Activated CD8-positive, alpha-beta memory T cell treated with anti-CD3 and anti-CD28 coated beads, Interleukin-2, amount 50 U/mL, for 1 hour (primary cell): ENCODE measurements around the gene ZRSR2.
"Not testable (repeated sequence)": the region's sequence is repeated elsewhere in the genome, so short reads cannot be mapped to it uniquely, and the experiment has no call there.

Source experiments
- DNase-seq: peaks from one replicate; pipeline ENCODE4 v3.0.0-alpha.2; 2020; ENCODE audit errors: extremely low read depth

ZRSR2 gene

GRCh38 chrX:15789979-15790768 lies at the start of gene ZRSR2:
TSS of gene ZRSR2 (plus strand) at chrX:15790484. CDS start at chrX:15790496, 12 bp downstream.
- peak; percentile 73 for DNase-seq

GRCh38 chrX:15744181-15744867 lies 46.0 kb upstream of the ZRSR2 start:
- DNase-seq = no peak

- no peak for DNase-seq
These were observed 45.1 kb upstream of the ZRSR2 start for GRCh38 chrX:15745179-15745578.

GRCh38 chrX:15746651-15747050 lies 43.6 kb upstream of the ZRSR2 start:
- not testable (repeated sequence) for DNase-seq

- DNase-seq = no peak
These were observed 42.6 kb upstream of the ZRSR2 start for GRCh38 chrX:15747626-15748173.

- no peak for DNase-seq
These were observed 41.4 kb upstream of the ZRSR2 start for GRCh38 chrX:15748841-15749240.

GRCh38 chrX:15749642-15750610 lies 40.4 kb upstream of the ZRSR2 start:
- DNase-seq = no peak

GRCh38 chrX:15750611-15751154 lies 39.6 kb upstream of the ZRSR2 start:
- DNase-seq = no peak

GRCh38 chrX:15751155-15751819 lies 39.0 kb upstream of the ZRSR2 start:
- DNase-seq = no peak

- no peak for DNase-seq
These were observed 35.2 kb upstream of the ZRSR2 start for GRCh38 chrX:15755091-15755490.

GRCh38 chrX:15758140-15758539 lies 32.1 kb upstream of the ZRSR2 start:
- no peak for DNase-seq

- not testable (repeated sequence) for DNase-seq
These were observed 30.4 kb upstream of the ZRSR2 start for GRCh38 chrX:15759886-15760285.

GRCh38 chrX:15761564-15762191 lies 28.6 kb upstream of the ZRSR2 start:
- no peak for DNase-seq

GRCh38 chrX:15769300-15769954 lies 20.9 kb upstream of the ZRSR2 start:
- no peak for DNase-seq

- DNase-seq = no peak
These were observed 8.2 kb upstream of the ZRSR2 start for GRCh38 chrX:15781961-15782699.

- DNase-seq = no peak
These were observed 5.0 kb upstream of the ZRSR2 start for GRCh38 chrX:15785176-15785750.

GRCh38 chrX:15786915-15787314 lies 3.4 kb upstream of the ZRSR2 start:
- DNase-seq = no peak

GRCh38 chrX:15790769-15791290 lies 546 bp downstream of the ZRSR2 start:
- no peak for DNase-seq

GRCh38 chrX:15797707-15798106 lies 7.4 kb downstream of the ZRSR2 start:
- no peak for DNase-seq
